K562 (cell line): ENCODE measurements around the gene SEC23B. TPM values are rescaled to one million over a fixed set of nuclear protein-coding genes. Genes with fewer than 3 reads are reported as not detected.
A peak's percentile ranks its signal among the peaks of the same experiment; 100 is the strongest.

ENCODE experiments used
- ATF7 ChIP-seq: fragments of 450-650 bp; IDR thresholded peaks from 2 replicates; pipeline ENCODE4 v1.7.1; 2014; ENCODE audit warnings: mild to moderate bottlenecking, moderate library complexity
- CBX5 ChIP-seq: IDR thresholded peaks from 2 replicates; pipeline ENCODE4 v1.6.1; 2014; ENCODE audit warnings: low read depth, borderline replicate concordance
- DIDO1 ChIP-seq: fragments of 450-650 bp; IDR thresholded peaks from 2 replicates; pipeline ENCODE4 v1.6.1; 2016; ENCODE audit warnings: low read depth, missing biosample characterization, missing genetic modification characterization
- HEY1 ChIP-seq: fragments of 250-450 bp; sonication (Bioruptor Pico); IDR thresholded peaks from 2 replicates; pipeline ENCODE4 v1.5.0; 2020; ENCODE audit warnings: mild to moderate bottlenecking, moderate library complexity, borderline replicate concordance
- HMGN3 ChIP-seq: IDR thresholded peaks from 2 replicates; pipeline ENCODE4 v1.6.1; 2011; ENCODE audit warnings: borderline replicate concordance, low read depth, mild to moderate bottlenecking, mixed read lengths, low read length; ENCODE audit not compliant: insufficient read length; ENCODE audit errors: extremely low read depth
- HNRNPUL1 ChIP-seq: fragments of 200-400 bp; formaldehyde crosslinking; IDR thresholded peaks from 2 replicates; pipeline ENCODE4 v1.6.1; 2017; ENCODE audit warnings: low read length
- JUNB ChIP-seq: fragments of 450-650 bp; formaldehyde crosslinking; conservative IDR thresholded peaks from 2 replicates; pipeline ENCODE4 v1.4.0; 2020; ENCODE audit warnings: mild to moderate bottlenecking
- KDM4B ChIP-seq, 2 experiments: fragments of 450-650 bp in 1 of 2; sonication (generic) in 1 of 2; IDR thresholded peaks; 2 replicates each; pipeline ENCODE4 v1.6.1; 2016 to 2017; ENCODE audit warnings: borderline replicate concordance in 2 of 2, antibody characterized with exemption in 1 of 2, low read depth in 1 of 2, mild to moderate bottlenecking in 1 of 2
- KLF1 ChIP-seq: fragments of 450-650 bp; IDR thresholded peaks from 2 replicates; pipeline ENCODE4 v1.6.1; 2016; ENCODE audit warnings: missing genetic modification characterization, missing compliant biosample characterization
- KLF16 ChIP-seq: IDR thresholded peaks from 2 replicates; pipeline ENCODE4 v1.6.1; 2016; ENCODE audit warnings: antibody characterized with exemption
- MITF ChIP-seq: IDR thresholded peaks from 2 replicates; pipeline ENCODE4 v1.6.1; 2014; ENCODE audit warnings: antibody characterized with exemption
- NFATC3 ChIP-seq: fragments of 450-650 bp; IDR thresholded peaks from 2 replicates; pipeline ENCODE4 v1.6.1; 2017; ENCODE audit warnings: mild to moderate bottlenecking
- NFIC ChIP-seq: fragments of 450-650 bp; IDR thresholded peaks from 2 replicates; pipeline ENCODE4 v1.6.1; 2017; ENCODE audit warnings: mild to moderate bottlenecking, inconsistent platforms
- NR2C2 ChIP-seq, 2 experiments: fragments of 200-800 bp in 1 of 2; sonication (Bioruptor generic) in 1 of 2; sonication (generic) in 1 of 2; formaldehyde crosslinking in 1 of 2; IDR thresholded peaks; 2 replicates each; pipeline versions ENCODE4 v1.6.1 to v1.8.0; 2016 to 2022; ENCODE audit warnings: mild to moderate bottlenecking in 1 of 2, missing compliant biosample characterization in 1 of 2, missing genetic modification characterization in 1 of 2, missing genetic modification reagents in 1 of 2
- RBBP5 ChIP-seq: fragments of 200-600 bp; sonication (generic); IDR thresholded peaks from 2 replicates; pipeline ENCODE4 v1.6.1; 2012; ENCODE audit warnings: borderline replicate concordance, mild to moderate bottlenecking, low read length, control low read depth, inconsistent platforms; ENCODE audit not compliant: insufficient read depth, poor library complexity, severe bottlenecking
- RFX7 ChIP-seq: fragments of 250-450 bp; sonication (Bioruptor Pico); IDR thresholded peaks from 2 replicates; pipeline ENCODE4 v1.5.1; 2021; ENCODE audit warnings: mild to moderate bottlenecking
- SLC30A9 ChIP-seq: fragments of 250-450 bp; sonication (Bioruptor Pico); IDR thresholded peaks from 2 replicates; pipeline ENCODE4 v1.8.0; 2022; ENCODE audit warnings: mild to moderate bottlenecking, moderate library complexity
- SNIP1 ChIP-seq: fragments of 450-650 bp; IDR thresholded peaks from 2 replicates; pipeline ENCODE4 v1.7.1; 2017; ENCODE audit warnings: low read depth, mild to moderate bottlenecking
- TAF1 ChIP-seq: IDR thresholded peaks from 2 replicates; pipeline ENCODE4 v1.6.1; 2011; ENCODE audit warnings: mild to moderate bottlenecking, low read length, moderate library complexity; ENCODE audit not compliant: insufficient read depth, control insufficient read depth, severe bottlenecking; ENCODE audit errors: extremely low read depth
- THRB ChIP-seq: fragments of 450-650 bp; formaldehyde crosslinking; conservative IDR thresholded peaks from 2 replicates; pipeline ENCODE4 v1.4.0; 2022; ENCODE audit warnings: mild to moderate bottlenecking, missing genetic modification characterization
- ZNF184 ChIP-seq: sonication (generic); formaldehyde crosslinking; IDR thresholded peaks from 2 replicates; pipeline ENCODE4 v1.5.0; 2020; ENCODE audit warnings: missing genetic modification reagents
- ZNF764 ChIP-seq: fragments of 250-450 bp; sonication (Bioruptor Pico); IDR thresholded peaks from 2 replicates; pipeline ENCODE4 v1.4.0; 2020; ENCODE audit warnings: low read depth, mild to moderate bottlenecking, moderate library complexity
- polyA plus RNA-seq, 8 experiments: library from polyadenylated mRNA; depleted of rRNA in 4 of 8; stranded (reverse) in 5 of 8; unstranded in 3 of 8; fragments of >200 nt; fragmentation: Nextera tagmentation in 2 of 8; fragmentation: Illumina TruSeq in 1 of 8; extraction: Ambion mirVana in 2 of 8; extraction: Trizol in 1 of 8; gene quantifications; 2 replicates each; pipeline versions ENCODE4 v1.2.1 to v1.2.3, GENCODE V29; 2011 to 2014; ENCODE audit warnings: inconsistent platforms in 1 of 8, missing spikeins in 1 of 8
- total RNA-seq, 7 experiments: library from RNA; depleted of rRNA in 6 of 7; stranded (reverse); fragments of >200 nt in 6 of 7; fragmentation: Illumina TruSeq in 2 of 7; extraction: Trizol in 2 of 7; gene quantifications; 2 replicates each; pipeline versions ENCODE4 v1.2.1 to v1.2.3, GENCODE V29; 2011 to 2021; ENCODE audit warnings: low replicate concordance in 1 of 7

SEC23B gene
- total and polyA plus RNA-seq, 9 of the 15 experiments (the other 6 are each of a cell fraction or from before 2014, with no cell fraction given): 31.7 to 70.2 (median 38.5) TPM

- no peak for TF ChIP-seq DIDO1 (tag)
- no peak for TF ChIP-seq RFX7 (CRISPR knock-in tag)
- TF ChIP-seq TAF1: peak; percentile 28
- no peak for TF ChIP-seq MITF
- TF ChIP-seq CBX5: no peak
- TF ChIP-seq HEY1 (CRISPR knock-in tag): no peak
- no peak for TF ChIP-seq SNIP1
- TF ChIP-seq HNRNPUL1: no peak
- TF ChIP-seq JUNB (CRISPR knock-in tag): no peak
- TF ChIP-seq SLC30A9 (CRISPR knock-in tag): no peak
- TF ChIP-seq KLF16: no peak
- TF ChIP-seq NFIC: no peak
- TF ChIP-seq KLF1 (tag): peak; percentile 83; the same call in 1 of the 2 replicates
- TF ChIP-seq ZNF764 (CRISPR knock-in tag): no peak
- TF ChIP-seq NR2C2 (CRISPR knock-in tag; IDR thresholded peaks at IDR 0.05): no peak
- TF ChIP-seq NR2C2 (tag; IDR thresholded peaks at IDR 0.05): peak; percentile 91
- no peak for TF ChIP-seq NFATC3
- peak; percentile 62 for TF ChIP-seq RBBP5
- TF ChIP-seq KDM4B (IDR thresholded peaks at IDR 0.05; ENCODE audit: borderline replicate concordance in 2 of 2, low read depth in 1 of 2): no peak
- no peak for TF ChIP-seq THRB (CRISPR knock-in tag)
- no peak for TF ChIP-seq ZNF184 (CRISPR knock-in tag)
- TF ChIP-seq ATF7: peak; percentile 62; the same call in 1 of the 2 replicates
- TF ChIP-seq HMGN3: peak; percentile 68
These were observed 80.2 kb downstream of the SEC23B start, which contains the start of gene DTD1 (continued) for GRCh38 chr20:18587665-18588573.
